HG03108 (cell line): ENCODE data around the gene PDP2.

Experiments used
- ATAC-seq: cut with Tn5 transposase; IDR thresholded peaks from one replicate; pipeline ENCODE4 v1.9.1; 2021; ENCODE audit warnings: moderate library complexity; ENCODE audit not compliant: unreplicated experiment

PDP2 gene

DNA sequence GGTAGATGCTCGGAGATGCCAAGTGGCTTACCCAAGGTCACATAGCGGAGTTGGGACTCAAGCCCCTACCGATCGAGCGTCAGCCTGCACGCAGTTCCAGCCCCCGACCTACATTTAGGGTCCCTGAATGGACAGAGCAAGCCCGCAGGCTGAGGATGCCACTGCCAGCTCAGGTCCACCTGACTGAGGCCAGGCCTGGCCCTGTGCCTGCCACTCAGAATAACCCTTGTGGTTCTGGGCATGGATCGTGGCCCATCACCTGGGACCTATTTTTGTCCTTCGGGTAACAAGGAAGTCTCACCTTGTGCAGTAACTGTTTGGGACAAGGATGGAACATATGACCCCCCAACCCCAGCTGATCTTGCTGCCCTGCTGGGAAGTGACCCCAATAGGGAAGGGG, 21.3 kb downstream of the PDP2 start:
- ATAC-seq, result no peak

DNA sequence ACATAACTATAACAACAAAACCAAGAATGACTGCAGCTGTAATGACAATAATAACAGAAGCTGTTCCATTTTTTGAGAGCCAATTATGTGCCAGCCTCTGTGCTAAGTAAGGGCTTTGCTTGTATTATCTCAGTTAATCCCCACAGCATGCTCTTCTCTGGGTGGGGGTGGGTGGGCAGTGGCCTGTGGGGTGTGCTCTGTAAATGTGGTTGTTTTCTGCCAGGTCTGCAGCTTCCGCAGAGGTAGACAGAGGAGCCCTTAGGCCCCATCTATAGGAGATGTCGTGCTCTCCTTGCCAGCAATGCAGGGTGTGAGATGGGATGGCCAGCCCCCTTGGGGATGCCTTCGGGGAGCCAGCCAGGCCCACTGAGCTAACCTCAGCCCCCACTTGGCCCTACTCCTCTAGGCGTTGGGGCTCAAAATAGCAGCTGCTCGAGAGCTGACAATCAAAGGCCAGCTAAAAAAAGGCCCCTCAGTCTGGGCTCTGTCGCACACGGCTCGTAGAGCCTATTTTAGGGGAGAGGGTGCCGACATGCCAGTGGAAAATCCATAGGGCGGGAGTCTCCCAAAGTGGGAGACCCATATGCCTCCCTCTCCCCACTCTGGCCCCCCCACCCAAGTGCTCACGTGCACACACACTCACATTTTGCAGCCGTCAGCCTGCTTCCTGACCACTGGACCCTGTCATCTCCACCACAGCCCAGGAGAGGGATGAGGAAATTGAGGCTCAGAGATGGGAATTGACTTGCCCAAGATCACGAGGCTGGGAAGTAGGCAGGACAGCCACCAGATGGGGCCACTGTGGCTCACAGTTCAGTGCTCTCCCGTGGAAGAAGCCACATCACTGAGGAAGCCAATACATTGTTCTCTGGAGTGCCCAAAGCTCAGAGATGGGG, 22.6 kb downstream of the PDP2 start:
- ATAC-seq, result no peak

- ATAC-seq, result no peak
These were observed 23.5 kb downstream of the PDP2 start for GRCh38 chr16:66903544-66904427.

GRCh38 chr16:66904428-66904845, 24.1 kb downstream of the PDP2 start:
- no peak for ATAC-seq

- no peak for ATAC-seq
These were observed 24.7 kb downstream of the PDP2 start for GRCh38 chr16:66904846-66905632.

DNA sequence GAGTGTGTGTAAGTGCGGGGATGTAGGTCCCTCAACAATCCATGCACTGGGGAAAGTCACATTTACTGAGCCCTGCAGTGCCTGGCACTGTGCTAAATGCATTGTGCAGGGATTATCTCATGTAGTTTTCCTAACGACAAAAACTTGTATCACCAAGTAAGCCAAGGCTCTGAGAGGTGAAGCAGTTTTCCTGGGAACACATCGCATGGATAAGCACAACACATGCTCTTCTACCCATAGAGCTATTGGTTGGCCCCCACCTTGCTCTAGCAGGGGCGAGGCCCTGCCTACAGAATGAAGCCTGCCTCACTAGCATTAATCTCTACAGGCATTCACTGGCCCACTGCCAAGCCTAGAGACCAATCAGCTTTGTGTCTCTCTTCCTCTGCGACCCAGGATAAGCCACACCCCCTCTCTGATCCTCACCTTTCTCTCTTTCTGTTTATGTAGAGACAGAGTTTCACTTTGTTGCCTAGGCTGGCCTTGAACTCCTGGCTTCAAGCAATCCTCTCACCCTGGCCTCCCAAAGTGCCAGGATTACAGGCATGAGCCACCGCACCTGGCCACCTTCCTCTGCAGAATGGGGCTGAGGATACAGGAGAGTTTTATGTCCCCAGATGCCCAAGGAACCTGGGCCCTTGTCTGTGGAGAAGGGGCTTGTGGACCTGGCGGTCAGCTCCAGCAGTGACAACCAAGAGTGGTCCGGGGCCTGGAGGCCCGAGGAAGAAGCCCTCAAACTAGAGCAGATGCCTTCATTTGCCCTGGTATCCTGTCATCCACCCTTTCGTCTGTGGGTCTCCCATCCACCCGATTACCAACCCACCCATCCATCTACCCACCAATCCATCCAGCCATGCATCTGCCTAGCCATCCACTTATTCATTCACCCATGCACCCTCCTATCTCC, 25.6 kb downstream of the PDP2 start:
- no peak for ATAC-seq

GRCh38 chr16:66906916-66907836, 26.9 kb downstream of the PDP2 start:
- no peak for ATAC-seq

- no peak for ATAC-seq
These were observed 27.8 kb downstream of the PDP2 start for GRCh38 chr16:66908116-66908515.

GRCh38 chr16:66908762-66909559, 28.6 kb downstream of the PDP2 start:
- no peak for ATAC-seq

- ATAC-seq, result no peak
These were observed 30.0 kb downstream of the PDP2 start for GRCh38 chr16:66910175-66910940.

GRCh38 chr16:66911112-66911511, 30.8 kb downstream of the PDP2 start:
- ATAC-seq, result no peak

DNA sequence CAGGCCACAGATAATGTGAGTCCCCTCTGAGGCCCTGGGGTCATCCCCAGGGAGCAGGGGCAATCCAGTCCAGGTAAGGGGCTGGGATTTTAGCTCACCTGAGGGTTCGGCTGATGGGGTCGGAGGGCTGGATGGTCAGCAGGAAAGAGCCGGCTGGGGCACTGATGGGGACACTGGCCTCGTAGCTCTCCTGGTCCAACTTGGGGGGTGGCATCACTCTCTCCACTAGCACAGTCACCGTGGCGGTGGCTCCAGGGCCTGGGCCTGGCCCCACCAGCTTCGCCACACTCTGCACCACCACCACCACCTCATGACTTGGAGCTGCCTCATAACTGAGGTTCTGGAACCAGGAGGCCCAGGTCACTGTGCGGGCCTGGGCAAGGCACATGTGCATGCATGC, 31.5 kb downstream of the PDP2 start:
- no peak for ATAC-seq

GRCh38 chr16:66913081-66913480, 32.8 kb downstream of the PDP2 start:
- no peak for ATAC-seq

GRCh38 chr16:66913711-66914110, 33.4 kb downstream of the PDP2 start:
- no peak for ATAC-seq

GRCh38 chr16:66914541-66914940, 34.2 kb downstream of the PDP2 start:
- ATAC-seq, result no peak

GRCh38 chr16:66915041-66915440, 34.7 kb downstream of the PDP2 start:
- ATAC-seq, result no peak

- no peak for ATAC-seq
These were observed 36.2 kb downstream of the PDP2 start for GRCh38 chr16:66916518-66916917.
